ENCODE results near the gene INPP5A. TPM values are rescaled to one million over a fixed set of nuclear protein-coding genes. Genes with fewer than 3 reads are reported as not detected.

Gene INPP5A
- total RNA-seq, 1 experiment from 2014 or later, result 12.3 TPM

GRCh38 chr10:132649651-132650360 lies 112.2 kb downstream of the INPP5A start:
- intact Hi-C loops (cut with micrococcal nuclease), result no loop called here
- H3K27me3 ChIP-seq (ENCODE audit: insufficient read depth, low read length), result no peaks in the 10 kb centered on the region
- no peaks in the 10 kb centered on the region for H4K20me1 ChIP-seq (ENCODE audit: insufficient read depth)
- POLR2A ChIA-PET, result no interaction called here
- no TSS peak for BruUV-seq (replicated peaks)
- ATAC-seq (no peak), DNase-seq (ENCODE audit: low read depth, low spot score) (no peak)
- H3K9me3 ChIP-seq (ENCODE audit: control insufficient read depth in 1 of 2, insufficient read depth in 1 of 2, low read depth in 1 of 2, low read length in 2 of 2), result no peaks in the 10 kb centered on the region
- H3K79me2 ChIP-seq (ENCODE audit: insufficient read depth, low read length), result no peaks in the 10 kb centered on the region
- H3K9ac ChIP-seq (ENCODE audit: low read length), result no peak overlapping the region
- H3K4me2 ChIP-seq (ENCODE audit: low read length), result no peak overlapping the region
- no peak for TF ChIP-seq EGR1 (IDR thresholded peaks at IDR 0.05; ENCODE audit: low read depth)
- no peak for TF ChIP-seq SRF (IDR thresholded peaks at IDR 0.05; ENCODE audit: low read depth)
- no peak for TF ChIP-seq JUND (IDR thresholded peaks at IDR 0.05)
- TF ChIP-seq EZH2 (IDR thresholded peaks at IDR 0.05), result no peak
- TF ChIP-seq CTCF (IDR thresholded peaks at IDR 0.05 in 2 of 3, conservative IDR thresholded peaks at IDR 0.05 in 1 of 3; ENCODE audit: borderline replicate concordance in 1 of 3, insufficient read depth in 1 of 3, low read depth in 2 of 3, low read length in 2 of 3), result no peak
- no peak for TF ChIP-seq CEBPB (IDR thresholded peaks at IDR 0.05; ENCODE audit: low read depth)
- TF ChIP-seq REST (IDR thresholded peaks at IDR 0.05; ENCODE audit: low read depth), result no peak
- TF ChIP-seq SIN3A (IDR thresholded peaks at IDR 0.05; ENCODE audit: low read depth), result no peak
- TF ChIP-seq CBX3 (IDR thresholded peaks at IDR 0.05; ENCODE audit: low read depth), result no peak
- no peak for TF ChIP-seq ZFX (IDR thresholded peaks at IDR 0.05)
- no peak for TF ChIP-seq EZH2phosphoT487 (IDR thresholded peaks at IDR 0.05; ENCODE audit: borderline replicate concordance)
- TF ChIP-seq POLR2AphosphoS5 (IDR thresholded peaks at IDR 0.05; ENCODE audit: low read depth, low read length), result no peak
- no peak for TF ChIP-seq RAD21 (IDR thresholded peaks at IDR 0.05; ENCODE audit: low read depth)
- no peak for TF ChIP-seq ZNF274 (IDR thresholded peaks at IDR 0.05; ENCODE audit: low read depth, low read length)
- no peak for TF ChIP-seq YY1 (IDR thresholded peaks at IDR 0.05; ENCODE audit: extremely low read depth, insufficient replicate concordance, low read depth, low read length)
- TF ChIP-seq POLR2A (IDR thresholded peaks at IDR 0.05; ENCODE audit: borderline replicate concordance, extremely low read depth, insufficient read depth, insufficient read length), result no peak
- TF ChIP-seq, protein P1, sequence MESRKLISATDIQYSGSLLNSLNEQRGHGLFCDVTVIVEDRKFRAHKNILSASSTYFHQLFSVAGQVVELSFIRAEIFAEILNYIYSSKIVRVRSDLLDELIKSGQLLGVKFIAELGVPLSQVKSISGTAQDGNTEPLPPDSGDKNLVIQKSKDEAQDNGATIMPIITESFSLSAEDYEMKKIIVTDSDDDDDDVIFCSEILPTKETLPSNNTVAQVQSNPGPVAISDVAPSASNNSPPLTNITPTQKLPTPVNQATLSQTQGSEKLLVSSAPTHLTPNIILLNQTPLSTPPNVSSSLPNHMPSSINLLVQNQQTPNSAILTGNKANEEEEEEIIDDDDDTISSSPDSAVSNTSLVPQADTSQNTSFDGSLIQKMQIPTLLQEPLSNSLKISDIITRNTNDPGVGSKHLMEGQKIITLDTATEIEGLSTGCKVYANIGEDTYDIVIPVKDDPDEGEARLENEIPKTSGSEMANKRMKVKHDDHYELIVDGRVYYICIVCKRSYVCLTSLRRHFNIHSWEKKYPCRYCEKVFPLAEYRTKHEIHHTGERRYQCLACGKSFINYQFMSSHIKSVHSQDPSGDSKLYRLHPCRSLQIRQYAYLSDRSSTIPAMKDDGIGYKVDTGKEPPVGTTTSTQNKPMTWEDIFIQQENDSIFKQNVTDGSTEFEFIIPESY (IDR thresholded peaks at IDR 0.05; ENCODE audit: extremely low read depth, insufficient replicate concordance, low read length), result no peak
- TF ChIP-seq SP1 (IDR thresholded peaks at IDR 0.05; ENCODE audit: low read depth), result no peak
- H3K4me3 ChIP-seq (replicated peaks in 1 of 2; ENCODE audit: low read depth in 1 of 2, low read length in 2 of 2), result no peak overlapping the region
- H3K27ac ChIP-seq (ENCODE audit: low read depth, low read length), result no peak overlapping the region
- H2AFZ ChIP-seq (ENCODE audit: low read depth, low read length, poor library complexity, severe bottlenecking), result no peak overlapping the region
- RAD21 ChIA-PET (ENCODE audit: low non-redundant PET in 1 of 2, low total read pairs in 2 of 2, uncharacterized antibody in 2 of 2, unreplicated experiment in 2 of 2), result no interaction called here
- no peaks in the 10 kb centered on the region for H3K9me2 ChIP-seq (ENCODE audit: insufficient read depth)
- no peaks in the 10 kb centered on the region for H3K36me3 ChIP-seq (ENCODE audit: control insufficient read depth in 1 of 2, insufficient read depth in 2 of 2, low read length in 2 of 2)
- no peaks in the 10 kb centered on the region for H3K4me1 ChIP-seq (ENCODE audit: control insufficient read depth in 1 of 2, insufficient read depth in 2 of 2, low read length in 2 of 2)
- CTCF ChIA-PET, result no interaction called here
